Neural progenitor cell (in vitro differentiated cells): ENCODE measurements around the gene GOLGA8B.
"Not testable (repeated sequence)": the region's sequence is repeated elsewhere in the genome, so short reads cannot be mapped to it uniquely, and the experiment has no call there.

Experiments used
- EZH2 ChIP-seq: fragments of 200-600 bp; sonication (generic); IDR thresholded peaks from 2 replicates; pipeline ENCODE4 v1.6.1; 2017; ENCODE audit warnings: antibody characterized with exemption, mild to moderate bottlenecking, moderate library complexity
- EZH2phosphoT487 ChIP-seq: fragments of 200-600 bp; sonication (generic); IDR thresholded peaks from 2 replicates; pipeline ENCODE4 v1.6.1; 2017; ENCODE audit warnings: antibody characterized with exemption

GRCh38 chr15:34577658-34578282, 5.7 kb downstream of the GOLGA8B start:
- not testable (repeated sequence) for TF ChIP-seq EZH2phosphoT487, EZH2
